SW 1271 (cell line): ENCODE measurements around the gene CTDSP1.
A peak's percentile ranks its signal among the peaks of the same experiment; 100 is the strongest.

Experiments
- DNase-seq, 2 experiments: peaks; one replicate each; lab custom pipeline; 2025; lab: John Stamatoyannopoulos, UW

CTDSP1 gene

DNA sequence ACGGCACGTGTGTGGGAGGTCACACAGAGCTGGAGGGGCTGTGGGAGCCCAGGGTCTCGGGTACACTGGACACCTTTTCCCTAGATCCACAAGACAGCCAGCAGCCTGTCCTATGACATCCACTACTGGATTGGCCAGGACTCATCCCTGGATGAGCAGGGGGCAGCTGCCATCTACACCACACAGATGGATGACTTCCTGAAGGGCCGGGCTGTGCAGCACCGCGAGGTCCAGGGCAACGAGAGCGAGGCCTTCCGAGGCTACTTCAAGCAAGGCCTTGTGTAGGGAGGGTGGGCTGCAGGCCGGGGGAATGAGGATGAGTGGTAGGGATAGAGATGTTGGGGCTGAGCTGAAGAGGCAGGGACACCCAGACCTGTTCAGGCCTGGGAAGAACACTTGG is 25.9 kb downstream of the CTDSP1 start:
- no peak for DNase-seq

DNA sequence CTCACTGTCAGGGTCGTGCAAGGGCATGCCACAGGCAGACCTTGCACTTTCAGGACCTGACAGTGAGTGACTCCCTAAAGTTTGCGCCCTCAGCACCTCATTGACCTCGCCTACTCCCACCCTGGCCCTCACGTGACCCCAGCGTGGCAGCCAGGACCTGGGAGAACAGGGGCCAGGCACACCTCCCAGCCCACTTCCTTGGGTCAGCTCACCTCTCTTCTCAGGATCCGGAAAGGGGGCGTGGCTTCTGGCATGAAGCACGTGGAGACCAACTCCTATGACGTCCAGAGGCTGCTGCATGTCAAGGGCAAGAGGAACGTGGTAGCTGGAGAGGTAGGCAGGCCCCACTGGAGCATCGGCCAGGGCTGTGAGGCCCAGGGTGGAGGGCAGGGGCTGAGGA is 28.1 kb downstream of the CTDSP1 start:
- DNase-seq = no peak

DNA sequence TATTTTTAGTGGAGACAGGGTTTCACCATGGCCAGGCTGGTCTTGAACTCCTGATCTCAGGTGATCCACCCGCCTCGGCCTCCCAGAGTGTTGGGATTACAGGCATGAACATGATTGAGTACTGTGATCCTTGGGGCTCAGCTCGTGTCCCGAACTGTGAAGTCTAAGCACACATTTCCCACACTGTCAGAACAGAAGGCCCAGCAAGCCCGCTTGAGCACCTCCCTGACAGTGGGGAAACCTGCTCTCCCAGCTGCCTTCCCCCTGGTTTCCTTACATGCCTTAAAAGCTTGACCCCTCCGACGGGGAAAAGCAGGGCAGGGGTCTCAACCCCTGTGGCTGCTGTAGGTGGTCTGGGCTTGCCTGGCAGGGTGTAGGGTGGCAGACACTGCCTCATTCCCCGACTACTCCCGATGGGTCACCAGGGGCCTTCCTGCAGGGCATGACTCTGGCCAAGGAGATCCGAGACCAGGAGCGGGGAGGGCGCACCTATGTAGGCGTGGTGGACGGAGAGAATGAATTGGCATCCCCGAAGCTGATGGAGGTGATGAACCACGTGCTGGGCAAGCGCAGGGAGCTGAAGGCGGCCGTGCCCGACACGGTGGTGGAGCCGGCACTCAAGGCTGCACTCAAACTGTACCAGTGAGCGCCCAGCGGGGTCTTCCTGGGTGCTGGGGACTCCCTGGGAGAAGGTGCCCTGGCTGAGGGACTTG is 29.3 kb downstream of the CTDSP1 start:
- no peak for DNase-seq

DNA sequence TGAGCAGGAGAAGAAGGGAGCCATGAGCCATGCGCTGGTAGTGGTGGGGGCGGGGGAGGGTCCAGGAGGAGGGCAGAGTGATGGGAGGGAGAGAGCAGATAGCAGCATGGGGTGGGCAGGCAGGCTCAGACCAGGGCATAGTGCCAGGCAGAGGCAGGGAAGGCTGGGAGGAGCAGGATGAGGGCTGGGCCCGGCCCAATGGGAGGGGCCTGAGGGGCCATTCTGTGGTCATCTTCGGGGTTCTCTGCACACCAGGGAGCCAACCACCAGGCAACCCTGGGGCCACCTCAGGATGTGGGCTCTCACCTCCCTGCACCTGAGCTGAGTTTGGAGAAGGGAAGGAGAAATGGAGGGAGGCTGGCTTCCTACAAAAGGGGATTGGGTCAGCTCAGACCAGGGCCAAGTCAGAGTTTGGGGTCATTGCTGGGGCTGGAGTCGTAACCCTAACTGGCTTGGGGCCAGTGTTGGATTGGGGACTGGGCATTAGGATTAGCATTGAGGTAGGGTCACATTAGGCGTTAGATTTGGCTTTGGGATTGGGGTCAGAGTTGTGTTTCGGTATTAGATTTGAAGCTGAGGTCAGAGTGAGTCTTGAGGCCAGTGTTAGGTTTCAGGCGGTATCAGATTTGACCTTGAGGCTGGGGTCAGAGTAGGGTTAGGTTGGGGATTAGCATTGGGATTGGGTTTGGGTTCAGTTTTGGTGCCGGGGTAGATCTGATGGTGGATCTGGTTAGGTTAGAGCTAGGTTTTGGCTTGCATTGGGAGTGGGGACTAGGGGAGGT is 30.4 kb downstream of the CTDSP1 start:
- no peak for DNase-seq

DNA sequence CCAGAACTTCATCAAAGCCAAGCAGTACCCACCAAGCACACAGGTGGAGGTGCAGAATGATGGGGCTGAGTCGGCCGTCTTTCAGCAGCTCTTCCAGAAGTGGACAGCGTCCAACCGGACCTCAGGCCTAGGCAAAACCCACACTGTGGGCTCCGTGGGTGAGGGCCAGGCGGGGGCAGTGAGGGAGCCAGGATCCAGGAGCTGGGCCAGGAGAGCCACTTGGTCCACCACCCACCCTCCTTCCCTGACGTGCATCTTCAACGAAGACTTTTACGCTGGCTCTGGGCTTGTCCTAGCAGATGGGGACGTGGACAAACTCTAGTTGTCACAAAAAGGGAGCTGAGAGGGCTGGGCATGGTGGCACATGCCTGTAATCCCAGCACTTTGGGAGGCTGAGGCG is 31.1 kb downstream of the CTDSP1 start:
- DNase-seq = no peak

DNA sequence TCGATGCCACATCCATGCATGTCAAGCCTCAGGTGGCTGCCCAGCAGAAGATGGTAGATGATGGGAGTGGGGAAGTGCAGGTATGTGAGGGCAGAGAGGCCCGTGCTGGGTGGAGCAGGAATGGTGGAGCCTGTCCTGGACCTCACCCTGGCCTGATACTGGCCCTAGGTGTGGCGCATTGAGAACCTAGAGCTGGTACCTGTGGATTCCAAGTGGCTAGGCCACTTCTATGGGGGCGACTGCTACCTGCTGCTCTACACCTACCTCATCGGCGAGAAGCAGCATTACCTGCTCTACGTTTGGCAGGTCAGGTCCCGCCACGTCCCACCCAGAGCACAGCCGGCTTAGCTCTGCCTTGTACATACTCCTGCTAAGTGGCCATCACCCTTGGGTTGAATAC is 32.2 kb downstream of the CTDSP1 start:
- no peak for DNase-seq

DNA sequence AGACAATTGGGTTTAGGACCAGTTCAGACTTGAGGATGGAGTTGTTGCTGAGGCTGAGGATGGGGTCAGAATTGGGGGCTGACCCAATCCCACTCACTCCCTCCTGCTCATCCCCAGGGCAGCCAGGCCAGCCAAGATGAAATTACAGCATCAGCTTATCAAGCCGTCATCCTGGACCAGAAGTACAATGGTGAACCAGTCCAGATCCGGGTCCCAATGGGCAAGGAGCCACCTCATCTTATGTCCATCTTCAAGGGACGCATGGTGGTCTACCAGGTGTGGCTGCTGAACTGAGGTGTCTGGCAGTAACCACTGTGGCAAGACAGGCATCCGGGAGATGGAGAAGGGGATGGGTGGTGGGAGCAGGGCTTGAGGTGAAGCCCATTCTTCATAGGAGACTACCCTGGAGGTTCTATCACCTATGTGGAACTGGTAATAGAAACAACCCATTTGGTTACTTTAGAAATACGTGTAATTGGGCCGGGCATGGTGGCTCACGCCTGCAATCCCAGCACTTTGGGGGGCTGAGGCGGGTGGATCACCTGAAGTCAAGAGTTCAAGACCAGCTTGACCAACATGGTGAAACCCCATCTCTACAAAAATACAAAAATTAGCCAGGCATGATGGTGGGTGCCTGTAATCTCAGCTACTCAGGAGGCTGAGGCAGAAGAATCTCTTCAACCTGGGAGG is 33.2 kb downstream of the CTDSP1 start:
- DNase-seq = no peak

DNA sequence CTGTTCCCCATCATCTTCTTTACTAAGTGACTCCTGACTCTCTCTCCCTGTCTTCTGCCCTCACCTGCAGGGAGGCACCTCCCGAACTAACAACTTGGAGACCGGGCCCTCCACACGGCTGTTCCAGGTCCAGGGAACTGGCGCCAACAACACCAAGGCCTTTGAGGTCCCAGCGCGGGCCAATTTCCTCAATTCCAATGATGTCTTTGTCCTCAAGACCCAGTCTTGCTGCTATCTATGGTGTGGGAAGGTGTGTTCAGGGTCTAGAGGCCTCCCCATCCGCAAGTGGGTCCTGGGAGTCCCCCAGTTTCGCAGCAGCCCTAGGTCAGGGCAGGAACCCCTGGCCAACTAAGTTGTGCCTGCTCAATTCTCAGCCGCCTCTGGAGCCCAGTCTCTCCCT is 34.8 kb downstream of the CTDSP1 start:
- no peak for DNase-seq

- no peak for DNase-seq
These were observed 35.6 kb downstream of the CTDSP1 start for GRCh38 chr2:218435003-218435982.

GRCh38 chr2:218436992-218437391 is 37.3 kb downstream of the CTDSP1 start:
- no peak for DNase-seq

DNA sequence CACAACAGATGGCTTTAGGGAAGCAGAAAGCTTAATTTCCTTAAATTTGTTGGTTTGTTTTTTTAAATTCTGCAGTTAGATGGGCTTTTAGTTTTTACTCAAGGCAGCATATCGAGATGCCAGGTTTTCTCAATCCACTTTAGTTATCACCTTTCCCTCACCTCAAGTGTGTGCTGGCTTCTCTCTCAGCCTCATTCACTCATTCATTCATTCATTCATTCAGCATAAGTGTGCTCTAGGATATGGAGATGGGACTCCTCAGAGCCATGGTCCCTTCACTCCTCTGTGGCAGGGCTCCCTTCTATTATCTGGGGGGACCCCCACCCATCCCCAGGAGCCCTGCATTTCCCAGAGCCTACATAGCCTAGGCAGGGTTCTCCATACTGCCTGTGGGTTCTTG is 38.3 kb downstream of the CTDSP1 start:
- no peak for DNase-seq

- no peak for DNase-seq
These were observed 38.9 kb downstream of the CTDSP1 start for GRCh38 chr2:218438596-218438995.

- no peak for DNase-seq
These were observed 45.2 kb downstream of the CTDSP1 start for GRCh38 chr2:218444692-218445357.

DNA sequence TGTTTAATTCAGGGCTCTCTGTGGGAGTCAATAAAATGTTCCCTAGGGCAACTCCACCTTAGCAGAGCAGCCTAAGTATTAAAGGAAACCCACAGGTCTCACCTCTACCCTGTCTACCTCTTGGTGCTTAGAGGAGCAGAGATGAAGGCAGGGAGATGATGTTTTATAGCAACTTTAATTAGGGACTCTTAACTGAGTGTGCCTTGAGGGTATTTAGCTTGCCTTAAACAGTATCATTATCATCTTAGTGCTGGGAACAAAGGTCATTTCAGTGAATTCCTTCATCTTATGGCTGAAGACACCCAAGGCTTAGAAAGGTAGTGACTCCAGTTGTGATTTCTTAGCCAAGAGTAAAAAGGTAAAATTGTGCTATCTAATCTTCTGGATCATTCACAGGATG is 45.9 kb downstream of the CTDSP1 start:
- no peak for DNase-seq

DNA sequence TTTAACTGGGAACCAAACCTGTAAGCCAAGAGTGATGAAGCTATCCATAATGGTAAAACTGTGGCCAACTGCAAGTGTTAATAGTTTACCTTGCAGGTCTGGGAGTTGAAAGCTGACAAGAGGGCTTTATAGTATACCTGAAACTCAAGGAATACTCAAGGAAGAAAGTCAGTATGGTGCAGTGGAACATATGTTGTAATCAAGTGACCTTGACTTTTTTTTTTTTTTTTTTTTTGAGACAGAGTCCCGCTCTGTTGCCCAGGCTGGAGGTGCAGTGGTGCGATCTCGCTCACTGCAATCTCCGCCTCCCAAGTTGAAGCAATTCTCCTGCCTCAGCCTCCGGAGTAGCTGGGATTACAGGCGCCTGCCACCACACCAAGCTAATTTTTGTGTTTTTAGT is 46.9 kb downstream of the CTDSP1 start:
- no peak for DNase-seq

GRCh38 chr2:218447072-218447471 is 47.4 kb downstream of the CTDSP1 start:
- no peak for DNase-seq

DNA sequence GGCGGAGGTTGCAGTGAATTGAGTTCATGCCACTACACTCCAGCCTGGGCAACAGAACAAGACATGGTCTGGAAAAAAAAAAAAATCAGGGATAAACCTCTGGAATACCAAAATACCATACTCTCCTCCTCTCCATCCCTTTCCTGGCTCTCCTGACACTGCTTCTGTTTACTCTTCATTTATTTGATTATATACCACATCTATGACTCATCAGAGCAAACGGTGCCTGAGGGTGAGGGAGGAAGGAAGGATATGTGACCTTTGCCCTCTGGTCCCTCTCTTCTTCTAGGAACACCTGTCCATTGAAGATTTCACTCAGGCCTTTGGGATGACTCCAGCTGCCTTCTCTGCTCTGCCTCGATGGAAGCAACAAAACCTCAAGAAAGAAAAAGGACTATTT is 49.3 kb downstream of the CTDSP1 start:
- DNase-seq = peak in 1 of 2 experiments; percentile 52

GRCh38 chr2:218452079-218452478 is 52.4 kb downstream of the CTDSP1 start:
- no peak for DNase-seq
